Measurements from ENCODE around the gene MPPE1.

Gene MPPE1

GRCh38 chr18:11885278-11885947 is 22.7 kb downstream of the MPPE1 start:
- no peak for DNase-seq (ENCODE audit: extremely low read depth in 1 of 2, low read depth in 1 of 2)

- DNase-seq (ENCODE audit: extremely low read depth in 1 of 2, low read depth in 1 of 2), result no peak
Observed at GRCh38 chr18:11884396-11885030, 23.6 kb downstream of the MPPE1 start.

GRCh38 chr18:11883153-11883552 is 25.0 kb downstream of the MPPE1 start:
- DNase-seq (ENCODE audit: extremely low read depth in 1 of 2, low read depth in 1 of 2), result no peak

- DNase-seq (ENCODE audit: extremely low read depth in 1 of 2, low read depth in 1 of 2), result no peak
Observed at GRCh38 chr18:11882636-11883035, 25.5 kb downstream of the MPPE1 start.

- DNase-seq (ENCODE audit: extremely low read depth in 1 of 2, low read depth in 1 of 2), result no peak
Observed at GRCh38 chr18:11880586-11881304, 27.4 kb downstream of the MPPE1 start.

- DNase-seq (ENCODE audit: extremely low read depth in 1 of 2, low read depth in 1 of 2), result no peak
Observed at GRCh38 chr18:11877497-11878135, 30.5 kb downstream of the MPPE1 start.

GRCh38 chr18:11874676-11875075 is 33.4 kb downstream of the MPPE1 start:
- DNase-seq (ENCODE audit: extremely low read depth in 1 of 2, low read depth in 1 of 2), result no peak

- DNase-seq (ENCODE audit: extremely low read depth in 1 of 2, low read depth in 1 of 2), result no peak
Observed at GRCh38 chr18:11873670-11874340, 34.3 kb downstream of the MPPE1 start.

- DNase-seq (ENCODE audit: extremely low read depth in 1 of 2, low read depth in 1 of 2), result no peak
Observed at GRCh38 chr18:11872479-11873136, 35.5 kb downstream of the MPPE1 start.

- no peak for DNase-seq (ENCODE audit: extremely low read depth in 1 of 2, low read depth in 1 of 2)
Observed at GRCh38 chr18:11871501-11871900, 36.6 kb downstream of the MPPE1 start.

- no peak for DNase-seq (ENCODE audit: extremely low read depth in 1 of 2, low read depth in 1 of 2)
Observed at GRCh38 chr18:11868230-11868629, 39.9 kb downstream of the MPPE1 start.

- no peak for DNase-seq (ENCODE audit: extremely low read depth in 1 of 2, low read depth in 1 of 2)
Observed at GRCh38 chr18:11866764-11867163, 41.4 kb downstream of the MPPE1 start.

- DNase-seq (ENCODE audit: extremely low read depth in 1 of 2, low read depth in 1 of 2), result no peak
Observed at GRCh38 chr18:11866329-11866728, 41.8 kb downstream of the MPPE1 start.

- DNase-seq (ENCODE audit: extremely low read depth in 1 of 2, low read depth in 1 of 2), result no peak
Observed at GRCh38 chr18:11865071-11865470, 43.0 kb downstream of the MPPE1 start.

- DNase-seq (ENCODE audit: extremely low read depth in 1 of 2, low read depth in 1 of 2), result no peak
Observed at GRCh38 chr18:11864471-11864870, 43.6 kb downstream of the MPPE1 start.

GRCh38 chr18:11862468-11863137 is 45.5 kb downstream of the MPPE1 start:
- DNase-seq (ENCODE audit: extremely low read depth in 1 of 2, low read depth in 1 of 2), result no peak

- DNase-seq (ENCODE audit: extremely low read depth in 1 of 2, low read depth in 1 of 2), result no peak
Observed at GRCh38 chr18:11861583-11862288, 46.4 kb downstream of the MPPE1 start.

GRCh38 chr18:11860594-11861450 is 47.3 kb downstream of the MPPE1 start:
- no peak for DNase-seq (ENCODE audit: extremely low read depth in 1 of 2, low read depth in 1 of 2)

All from activated CD8-positive, alpha-beta memory T cell treated with anti-CD3 and anti-CD28 coated beads for 1 hour (primary cell).